ENCODE results near the gene LRFN5.

GRCh38 chr14:41743140-41743539, 136.5 kb downstream of the LRFN5 start:
- TF ChIP-seq CTCF (IDR thresholded peaks at IDR 0.05), result no peak
- no peak for TF ChIP-seq SIN3A (IDR thresholded peaks at IDR 0.05; ENCODE audit: borderline replicate concordance, insufficient read depth, low read depth, low read length)
- TF ChIP-seq TCF7L2 (IDR thresholded peaks at IDR 0.05; ENCODE audit: low read depth, low read length), result no peak
- TF ChIP-seq REST (IDR thresholded peaks at IDR 0.05; ENCODE audit: insufficient read depth in 1 of 2, low read depth in 2 of 2, low read length in 1 of 2), result no peak
- TF ChIP-seq POLR2AphosphoS5 (IDR thresholded peaks at IDR 0.05; ENCODE audit: low read depth, low read length), result no peak

Data from Panc1 (cell line).